ENCODE data around the gene COPS7A.

COPS7A gene

DNA sequence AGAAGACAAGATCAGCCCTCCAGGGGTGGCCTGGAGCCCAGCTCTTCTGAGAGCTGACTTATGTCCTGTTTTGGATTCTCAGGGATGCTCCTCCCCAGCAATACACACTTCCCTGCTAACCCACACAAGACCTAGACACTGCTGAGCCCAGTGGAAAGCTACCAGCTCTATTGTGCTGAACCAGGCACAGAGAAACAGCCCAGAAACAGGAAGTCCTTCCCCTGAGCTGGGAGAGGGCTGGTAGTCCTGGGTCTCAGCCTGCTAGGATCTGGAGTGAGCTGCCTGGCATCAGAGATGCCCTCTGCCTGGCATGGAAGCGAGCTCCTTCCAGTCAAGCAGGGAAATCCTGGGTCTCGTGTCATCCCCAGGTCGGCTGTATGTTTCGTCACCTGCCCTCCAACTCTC, 47.2 kb downstream of the COPS7A start:
- DNase-seq = no peak

DNA sequence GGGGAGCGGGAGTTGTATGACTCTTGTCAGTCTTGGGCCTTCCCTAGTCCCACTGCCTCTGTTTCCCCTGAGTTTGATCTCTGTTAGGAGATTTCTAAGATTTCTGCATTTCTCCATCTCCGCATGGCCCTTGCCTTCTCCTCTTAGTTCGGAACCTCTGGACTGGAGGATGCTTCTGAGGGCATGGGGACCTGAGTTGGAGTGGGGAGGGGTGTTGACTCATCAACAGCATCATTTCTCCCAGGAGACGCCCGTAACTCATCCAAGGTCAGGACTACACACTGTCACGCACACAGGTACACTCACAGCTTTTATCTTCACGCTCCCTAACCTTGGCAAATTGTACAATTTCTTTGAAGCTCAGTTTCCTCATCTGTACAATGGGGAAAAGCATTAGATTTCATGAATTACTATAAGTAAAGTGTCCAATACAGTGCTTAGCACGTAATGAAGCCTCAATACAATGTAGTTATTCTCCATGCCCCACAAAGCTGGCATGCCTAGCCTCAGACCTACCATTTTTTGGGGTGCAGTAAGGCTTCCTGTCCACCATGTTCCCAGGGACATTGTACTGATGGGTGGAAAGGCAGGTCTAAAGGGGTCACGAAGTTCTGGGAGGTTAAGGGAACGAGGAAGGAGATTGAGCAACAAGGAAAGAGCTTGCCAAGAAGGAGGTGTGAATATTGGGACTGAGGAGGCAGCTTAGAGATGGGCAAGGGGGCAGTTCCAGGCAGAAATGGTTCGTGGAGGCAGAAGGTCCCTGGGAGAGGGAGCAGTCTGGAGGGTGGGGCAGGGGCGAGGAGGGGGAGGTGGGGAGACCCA, 47.9 kb downstream of the COPS7A start:
- DNase-seq = no peak

DNA sequence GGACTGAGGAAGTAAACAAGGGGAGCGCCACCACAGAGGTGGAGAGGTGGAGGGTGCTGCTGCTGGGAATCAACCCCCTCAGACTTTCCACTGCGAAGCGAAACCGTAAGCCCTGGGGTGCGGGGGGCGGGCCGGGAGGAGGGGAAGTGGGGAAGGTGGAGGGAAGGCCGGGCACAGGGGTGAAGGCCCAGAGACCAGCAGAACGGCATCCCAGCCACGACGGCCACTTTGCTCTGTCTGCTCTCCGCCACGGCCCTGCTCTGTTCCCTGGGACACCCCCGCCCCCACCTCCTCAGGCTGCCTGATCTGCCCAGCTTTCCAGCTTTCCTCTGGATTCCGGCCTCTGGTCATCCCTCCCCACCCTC, 48.5 kb downstream of the COPS7A start, which contains the start of gene LAG3:
Gene LAG3 (plus strand): TSS at position 190 of the 365 bp plus-strand sequence. CDS start 333 bp downstream, outside the sequence.
- DNase-seq = no peak

DNA sequence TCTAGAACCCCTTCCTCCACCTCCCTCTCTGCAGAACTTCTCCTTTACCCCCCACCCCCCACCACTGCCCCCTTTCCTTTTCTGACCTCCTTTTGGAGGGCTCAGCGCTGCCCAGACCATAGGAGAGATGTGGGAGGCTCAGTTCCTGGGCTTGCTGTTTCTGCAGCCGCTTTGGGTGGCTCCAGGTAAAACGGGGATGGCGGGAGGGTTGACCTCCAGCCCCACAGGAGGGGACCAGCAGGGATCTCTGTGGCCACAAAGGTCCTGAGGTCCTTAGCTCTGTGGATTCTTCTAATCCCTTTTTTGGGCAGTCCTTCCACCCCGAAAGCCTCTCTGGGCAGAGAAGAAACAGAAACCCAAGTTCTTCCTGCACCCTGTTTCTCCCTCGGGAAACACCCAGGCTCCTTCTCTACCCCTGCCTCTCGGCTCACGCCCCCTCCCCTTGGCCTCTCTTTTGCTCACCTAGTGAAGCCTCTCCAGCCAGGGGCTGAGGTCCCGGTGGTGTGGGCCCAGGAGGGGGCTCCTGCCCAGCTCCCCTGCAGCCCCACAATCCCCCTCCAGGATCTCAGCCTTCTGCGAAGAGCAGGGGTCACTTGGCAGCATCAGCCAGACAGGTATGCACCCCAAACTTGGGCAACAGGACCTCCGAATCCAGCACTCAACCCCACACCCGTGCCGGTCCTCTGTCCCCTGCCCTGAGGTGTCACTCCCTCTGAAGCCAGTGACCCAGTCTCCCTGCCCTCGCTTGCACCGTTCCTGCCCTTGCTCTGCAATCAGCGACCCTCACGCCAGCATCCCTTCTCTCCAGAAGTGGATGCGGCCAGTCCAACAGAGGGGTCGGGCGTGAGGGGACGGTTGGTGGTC, 49.1 kb downstream of the COPS7A start:
- DNase-seq = no peak

DNA sequence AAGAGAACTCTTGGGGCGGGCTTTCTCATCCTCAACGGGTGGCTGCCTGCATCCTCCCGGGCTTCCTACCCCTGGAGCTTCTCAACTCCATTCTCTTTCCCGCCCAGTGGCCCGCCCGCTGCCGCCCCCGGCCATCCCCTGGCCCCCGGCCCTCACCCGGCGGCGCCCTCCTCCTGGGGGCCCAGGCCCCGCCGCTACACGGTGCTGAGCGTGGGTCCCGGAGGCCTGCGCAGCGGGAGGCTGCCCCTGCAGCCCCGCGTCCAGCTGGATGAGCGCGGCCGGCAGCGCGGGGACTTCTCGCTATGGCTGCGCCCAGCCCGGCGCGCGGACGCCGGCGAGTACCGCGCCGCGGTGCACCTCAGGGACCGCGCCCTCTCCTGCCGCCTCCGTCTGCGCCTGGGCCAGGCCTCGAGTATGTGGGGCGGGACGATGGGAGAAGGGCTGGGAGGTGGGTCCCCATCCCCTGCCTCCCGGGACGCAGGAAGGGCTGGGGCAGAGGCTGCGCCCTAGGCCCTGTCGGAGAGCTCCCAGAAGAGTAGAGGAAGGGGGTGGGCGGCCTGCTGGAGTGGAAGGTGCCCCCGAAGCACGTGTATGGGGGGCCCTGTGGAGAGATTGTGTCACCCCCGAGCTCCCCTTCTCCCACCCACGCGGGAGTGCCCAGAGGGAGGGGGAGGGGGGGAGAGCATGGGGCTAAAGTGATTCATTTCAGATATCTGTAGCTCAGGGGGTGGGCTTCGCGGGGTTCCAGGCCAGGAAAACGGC, 49.9 kb downstream of the COPS7A start:
- no peak for DNase-seq

DNA sequence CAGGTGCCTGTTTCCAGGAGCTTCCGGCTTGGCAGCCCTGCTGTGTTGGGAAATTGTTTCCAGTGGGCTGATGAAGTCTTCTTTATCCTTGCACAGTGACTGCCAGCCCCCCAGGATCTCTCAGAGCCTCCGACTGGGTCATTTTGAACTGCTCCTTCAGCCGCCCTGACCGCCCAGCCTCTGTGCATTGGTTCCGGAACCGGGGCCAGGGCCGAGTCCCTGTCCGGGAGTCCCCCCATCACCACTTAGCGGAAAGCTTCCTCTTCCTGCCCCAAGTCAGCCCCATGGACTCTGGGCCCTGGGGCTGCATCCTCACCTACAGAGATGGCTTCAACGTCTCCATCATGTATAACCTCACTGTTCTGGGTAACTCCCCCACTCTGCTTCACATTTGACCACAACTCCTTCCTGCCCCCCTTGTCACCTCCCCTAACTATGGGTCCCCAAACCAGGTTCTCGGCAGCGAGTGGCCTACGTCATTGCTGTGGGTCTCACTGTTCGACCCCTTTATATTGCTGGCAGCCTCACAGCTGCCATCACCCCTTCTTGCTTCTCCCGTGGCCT, 50.7 kb downstream of the COPS7A start:
- DNase-seq = no peak

DNA sequence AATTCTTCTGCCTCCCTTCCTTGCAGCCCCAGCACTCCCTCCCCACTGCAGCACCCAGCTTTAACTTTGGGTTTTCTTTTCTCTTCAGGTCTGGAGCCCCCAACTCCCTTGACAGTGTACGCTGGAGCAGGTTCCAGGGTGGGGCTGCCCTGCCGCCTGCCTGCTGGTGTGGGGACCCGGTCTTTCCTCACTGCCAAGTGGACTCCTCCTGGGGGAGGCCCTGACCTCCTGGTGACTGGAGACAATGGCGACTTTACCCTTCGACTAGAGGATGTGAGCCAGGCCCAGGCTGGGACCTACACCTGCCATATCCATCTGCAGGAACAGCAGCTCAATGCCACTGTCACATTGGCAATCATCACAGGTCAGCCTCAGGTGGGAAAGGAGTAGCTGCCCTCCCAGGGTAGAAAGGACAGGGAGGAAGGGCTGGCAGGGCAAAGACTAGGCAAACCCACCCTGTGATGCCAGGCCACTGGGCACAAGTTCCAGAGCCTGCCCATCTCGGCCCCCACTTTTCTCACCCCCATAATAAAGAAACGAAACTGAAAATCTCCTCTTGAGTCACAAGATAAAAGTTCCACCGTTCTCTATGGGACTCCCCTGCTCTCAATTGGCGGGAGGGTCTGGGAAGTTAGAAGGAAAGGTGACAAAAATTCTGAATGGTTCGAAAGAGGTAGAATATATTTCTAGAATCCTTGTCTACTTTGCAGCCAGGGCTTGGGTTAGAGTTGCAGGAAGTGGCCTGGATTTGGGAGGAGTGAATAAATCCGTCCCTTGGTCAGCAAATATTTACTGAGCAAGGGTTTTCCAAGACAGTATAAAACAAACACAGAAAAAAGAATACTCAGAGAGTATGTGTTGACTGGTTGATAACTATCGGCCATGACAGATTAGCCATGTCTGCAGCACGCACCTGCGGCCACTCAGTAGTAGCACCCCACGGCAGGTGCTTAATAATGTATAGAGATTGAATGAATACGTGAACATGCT, 51.6 kb downstream of the COPS7A start:
- DNase-seq = no peak

DNA sequence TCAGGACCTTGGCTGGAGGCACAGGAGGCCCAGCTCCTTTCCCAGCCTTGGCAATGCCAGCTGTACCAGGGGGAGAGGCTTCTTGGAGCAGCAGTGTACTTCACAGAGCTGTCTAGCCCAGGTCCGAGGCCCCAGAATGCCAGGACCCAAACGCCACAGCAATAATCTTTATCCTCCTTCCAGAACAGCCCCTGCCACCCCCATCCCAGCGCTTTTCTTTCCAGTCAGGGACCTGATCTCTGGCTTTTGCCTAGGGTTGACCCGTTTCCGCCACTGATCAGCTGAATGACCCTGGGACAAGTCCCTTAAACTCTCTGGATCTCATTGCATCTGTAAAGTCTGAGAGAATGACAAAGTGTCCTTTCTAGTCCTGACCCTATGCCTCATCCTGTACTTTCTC, 53.5 kb downstream of the COPS7A start:
- no peak for DNase-seq

DNA sequence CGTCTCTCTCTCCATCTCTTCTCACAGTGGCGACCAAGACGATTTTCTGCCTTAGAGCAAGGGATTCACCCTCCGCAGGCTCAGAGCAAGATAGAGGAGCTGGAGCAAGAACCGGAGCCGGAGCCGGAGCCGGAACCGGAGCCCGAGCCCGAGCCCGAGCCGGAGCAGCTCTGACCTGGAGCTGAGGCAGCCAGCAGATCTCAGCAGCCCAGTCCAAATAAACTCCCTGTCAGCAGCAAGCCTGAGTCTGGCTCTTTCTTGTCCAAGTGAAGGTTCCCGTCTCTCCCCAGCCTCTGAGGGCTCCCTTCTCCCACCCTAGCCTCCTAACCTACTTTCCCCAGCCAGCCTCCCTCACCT, 54.3 kb downstream of the COPS7A start:
- peak; percentile 21 for DNase-seq

DNA sequence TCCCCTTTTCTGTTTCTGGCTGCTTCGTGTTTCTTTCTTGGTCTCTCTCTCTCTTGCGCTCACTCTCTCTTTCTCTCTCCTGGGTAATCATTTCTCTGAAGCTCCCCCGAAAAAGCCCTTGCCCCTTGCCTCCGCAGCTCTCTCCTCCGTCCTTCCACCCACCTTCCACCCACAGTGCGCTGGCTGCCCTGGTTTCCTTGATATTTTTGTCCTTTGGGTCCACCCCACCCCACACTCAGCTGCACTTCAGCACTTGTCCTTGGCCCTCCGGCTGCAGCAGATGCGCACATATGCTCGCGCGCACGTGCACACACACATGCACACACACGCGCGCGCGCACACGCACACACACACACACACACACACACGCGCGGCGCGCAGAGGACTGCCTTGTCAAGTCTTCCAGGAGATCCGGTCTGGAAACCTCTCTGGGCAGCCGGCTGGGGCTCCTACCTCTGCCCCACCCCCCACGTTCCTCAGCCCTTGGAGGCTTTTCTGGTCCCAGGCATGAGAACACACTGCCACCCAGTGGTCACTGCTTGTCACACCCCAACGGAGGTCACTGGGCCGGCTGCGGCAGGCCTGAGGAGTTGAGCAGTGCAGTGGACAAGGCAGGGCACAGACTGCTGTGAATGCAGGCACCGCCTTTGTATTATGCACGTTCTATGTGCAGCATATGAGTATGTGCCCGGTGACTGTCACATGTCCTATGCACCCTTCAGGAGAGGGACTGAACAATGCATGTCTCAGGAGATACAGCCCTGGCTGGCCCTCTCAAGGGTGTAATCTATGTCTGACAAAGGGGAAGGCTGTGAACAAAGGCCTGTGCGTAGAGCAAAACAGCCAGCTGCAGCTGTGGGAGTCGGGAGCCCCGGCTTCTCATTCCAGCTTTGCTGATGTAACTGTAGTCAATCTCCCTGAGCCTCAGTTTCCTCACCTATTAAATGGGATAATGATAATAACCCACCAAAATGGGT, 55.0 kb downstream of the COPS7A start:
- peak; percentile 90 for DNase-seq

DNA sequence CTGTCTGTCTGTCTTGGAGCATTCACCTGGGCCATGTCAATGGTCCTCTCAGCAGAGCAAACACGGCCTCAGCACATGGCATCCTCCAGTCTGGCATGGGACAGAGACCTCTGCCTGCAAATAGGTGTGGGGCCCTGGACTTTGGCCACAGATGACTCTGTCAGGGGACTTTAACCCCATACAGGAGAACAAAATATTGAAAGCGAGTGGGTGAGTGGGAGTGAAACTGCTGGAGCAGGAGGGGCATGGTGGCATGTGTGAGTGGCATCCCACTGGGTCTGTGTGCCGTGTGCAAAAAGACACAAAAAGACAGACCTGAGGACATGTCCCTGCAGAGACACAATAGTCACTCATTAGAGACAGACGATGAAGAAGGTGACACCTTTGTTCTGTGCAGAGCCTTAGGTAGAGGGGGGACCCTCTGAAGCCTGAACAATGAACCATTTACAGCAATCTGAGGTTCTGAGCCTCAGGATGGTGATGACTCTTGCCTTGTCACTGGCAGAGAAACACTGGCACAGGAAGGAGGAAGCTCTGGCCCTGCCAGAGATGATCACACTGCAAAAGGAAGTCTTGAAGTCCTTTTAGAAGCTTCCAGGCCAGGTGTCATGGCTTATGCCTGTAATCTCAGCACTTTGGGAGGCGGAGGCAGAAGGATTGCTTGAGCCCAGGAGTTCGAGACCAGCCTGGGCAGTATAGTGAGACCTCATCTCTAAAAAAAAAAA, 56.0 kb downstream of the COPS7A start:
- no peak for DNase-seq

DNA sequence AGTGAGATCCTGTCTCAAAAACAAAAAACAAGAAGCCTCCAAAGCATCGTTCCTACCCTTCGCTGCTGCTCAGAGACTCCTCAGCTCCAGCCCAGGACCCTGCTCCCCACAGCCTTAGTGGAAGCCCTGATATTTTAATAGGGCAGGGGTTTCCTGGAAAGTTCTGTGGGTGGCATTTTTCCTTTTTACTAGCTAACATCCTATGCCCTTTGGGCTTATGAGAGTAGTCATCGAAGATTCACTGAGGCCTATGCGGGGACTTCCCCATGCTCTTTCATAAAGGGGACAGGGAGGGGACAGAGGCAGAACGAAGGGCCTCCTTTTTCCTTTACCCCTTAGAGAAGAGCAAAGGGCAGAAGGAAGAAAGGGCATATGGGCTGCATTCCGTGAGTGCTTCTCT, 56.7 kb downstream of the COPS7A start:
- DNase-seq = no peak
